Neural progenitor cell (in vitro differentiated cells): ENCODE measurements around the gene RPH3AL. TPM values are rescaled to one million over a fixed set of nuclear protein-coding genes. Genes with fewer than 3 reads are reported as not detected.

Experiments used
- DNase-seq: peaks from one replicate; pipeline ENCODE4 v3.0.0-alpha.2; 2016; ENCODE audit warnings: low spot score
- H2AFZ ChIP-seq: fragments of 200-600 bp; sonication (generic); replicated peaks from 2 replicates; pipeline ENCODE4 v1.6.1; 2016; ENCODE audit warnings: antibody characterized with exemption
- H3F3A ChIP-seq: fragments of 200-600 bp; sonication (generic); 2 replicates; pipeline ENCODE4 v1.6.1; 2016; ENCODE audit warnings: antibody characterized with exemption, low read depth
- H3K27ac ChIP-seq: fragments of 200-600 bp; sonication (generic); 2 replicates; pipeline ENCODE4 v1.5.1; 2016; ENCODE audit warnings: mild to moderate bottlenecking
- H3K27me3 ChIP-seq: fragments of 200-600 bp; sonication (generic); 2 replicates; pipeline ENCODE4 v1.6.1; 2016; ENCODE audit warnings: mild to moderate bottlenecking, moderate library complexity
- H3K36me3 ChIP-seq: fragments of 200-600 bp; sonication (generic); 2 replicates; pipeline ENCODE4 v1.5.1; 2016
- H3K4me1 ChIP-seq: fragments of 200-600 bp; sonication (generic); 2 replicates; pipeline ENCODE4 v1.6.1; 2016; ENCODE audit warnings: mixed run types
- H3K4me2 ChIP-seq: fragments of 200-600 bp; sonication (generic); 2 replicates; pipeline ENCODE4 v1.6.1; 2016
- H3K4me3 ChIP-seq: fragments of 200-600 bp; sonication (generic); 2 replicates; pipeline ENCODE4 v1.5.1; 2016
- H3K79me2 ChIP-seq: fragments of 200-600 bp; sonication (generic); 2 replicates; pipeline ENCODE4 v1.6.1; 2016; ENCODE audit warnings: low read depth
- H3K9ac ChIP-seq: fragments of 200-600 bp; sonication (generic); 2 replicates; pipeline ENCODE4 v1.6.1; 2016
- H3K9me3 ChIP-seq: fragments of 200-600 bp; sonication (generic); 2 replicates; pipeline ENCODE4 v1.5.1; 2016; ENCODE audit warnings: low read depth
- H4K20me1 ChIP-seq: fragments of 200-600 bp; sonication (generic); 2 replicates; pipeline ENCODE4 v1.6.1; 2016; ENCODE audit warnings: low read depth
- H3K27ac Mint-ChIP-seq: 3 replicates; pipeline ENCODE4 v1.8.0; 2021; ENCODE audit warnings: mixed read lengths
- H3K27me3 Mint-ChIP-seq: 2 replicates; pipeline ENCODE4 v1.8.0; 2022; ENCODE audit warnings: low read depth, mild to moderate bottlenecking, inconsistent platforms, moderate library complexity, mixed read lengths; ENCODE audit not compliant: insufficient read depth
- H3K36me3 Mint-ChIP-seq: 3 replicates; pipeline ENCODE4 v1.8.0; 2021; ENCODE audit warnings: mixed read lengths
- H3K4me1 Mint-ChIP-seq: 3 replicates; pipeline ENCODE4 v1.8.0; 2021; ENCODE audit warnings: mixed read lengths
- H3K4me3 Mint-ChIP-seq: 3 replicates; pipeline ENCODE4 v1.8.0; 2021; ENCODE audit warnings: mild to moderate bottlenecking, moderate library complexity, mixed read lengths
- H3K9me3 Mint-ChIP-seq: 3 replicates; pipeline ENCODE4 v1.8.0; 2020; ENCODE audit warnings: mixed read lengths
- EZH2 ChIP-seq: fragments of 200-600 bp; sonication (generic); IDR thresholded peaks from 2 replicates; pipeline ENCODE4 v1.6.1; 2017; ENCODE audit warnings: antibody characterized with exemption, mild to moderate bottlenecking, moderate library complexity
- EZH2phosphoT487 ChIP-seq: fragments of 200-600 bp; sonication (generic); IDR thresholded peaks from 2 replicates; pipeline ENCODE4 v1.6.1; 2017; ENCODE audit warnings: antibody characterized with exemption
- total RNA-seq: library from RNA; depleted of rRNA; stranded (reverse); fragments of >200 nt; gene quantifications from 2 replicates; pipeline ENCODE4 v1.2.3, GENCODE V29; 2015; ENCODE audit warnings: low replicate concordance
- TF ChIP-seq, protein P1 (sequence below): fragments of 200-600 bp; sonication (generic); IDR thresholded peaks from 2 replicates; pipeline ENCODE4 v1.5.1; 2017; ENCODE audit warnings: antibody characterized with exemption, mild to moderate bottlenecking

The RPH3AL gene
- total RNA-seq, 1 donor from 2014 or later, result 7.5 TPM

DNA sequence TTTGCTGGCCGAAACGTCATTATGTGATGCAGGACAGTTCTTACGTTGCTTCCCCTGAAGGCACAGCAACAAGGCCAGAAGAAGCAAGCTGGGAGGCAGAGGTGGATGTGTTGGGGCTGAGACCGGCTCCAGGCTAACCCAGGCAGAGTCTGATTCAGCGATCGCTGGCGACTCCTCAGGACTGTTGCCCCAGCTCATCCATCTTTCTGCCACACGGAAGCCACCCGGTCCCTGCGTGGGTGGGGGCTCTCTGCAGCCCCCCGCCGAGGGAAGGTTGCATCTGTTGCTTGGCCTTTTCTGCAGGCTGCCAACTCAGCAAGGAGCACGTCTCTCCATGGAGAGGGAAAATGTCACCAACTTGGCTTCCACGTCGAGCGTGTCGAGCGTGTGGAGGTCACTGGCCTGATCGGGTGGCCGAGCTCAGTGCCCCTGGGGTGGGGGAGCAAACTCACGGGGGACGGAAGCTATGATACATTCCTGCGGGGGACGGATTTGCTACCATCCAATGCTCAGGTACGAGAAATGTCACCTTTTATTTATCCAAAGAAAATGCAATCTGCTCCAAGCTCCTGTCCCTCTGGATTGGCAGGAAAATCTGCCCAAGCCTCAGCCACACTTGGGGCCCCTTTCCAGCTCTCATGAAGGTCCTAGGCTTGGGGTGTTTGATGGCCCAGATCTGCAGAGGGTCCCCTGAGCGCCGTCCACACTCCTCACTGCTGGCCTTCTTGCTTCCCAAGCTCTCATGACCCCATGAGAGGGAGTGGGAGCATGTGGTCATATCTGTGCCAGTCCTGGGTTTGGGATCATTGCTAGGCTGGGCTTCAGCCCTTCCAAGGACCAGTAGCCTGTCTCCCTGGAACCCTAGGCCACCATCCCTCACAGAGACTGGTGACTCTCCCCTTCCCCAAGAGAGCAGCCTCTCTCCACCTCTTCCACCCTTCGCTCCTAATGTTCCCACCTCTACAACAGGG, 69.4 kb downstream of the RPH3AL start:
- no peaks in the 10 kb centered on the region for H3K36me3 ChIP-seq
- H2AFZ ChIP-seq, result no peak overlapping the region
- H3K27me3 Mint-ChIP-seq, result peaks cover 6% of the 10 kb centered on the region
- no peak overlapping the region for H3K4me2 ChIP-seq
- no peak for DNase-seq
- H3K27ac ChIP-seq, result no peak overlapping the region
- H3F3A ChIP-seq, result no peaks in the 10 kb centered on the region
- H3K9me3 Mint-ChIP-seq, result peaks cover 16% of the 10 kb centered on the region
- H3K79me2 ChIP-seq, result no peaks in the 10 kb centered on the region
- peaks cover 3% of the 10 kb centered on the region for H3K4me1 Mint-ChIP-seq
- H3K27me3 ChIP-seq, result no peaks in the 10 kb centered on the region
- H3K9me3 ChIP-seq, result no peaks in the 10 kb centered on the region
- H3K4me3 Mint-ChIP-seq, result no peak overlapping the region
- TF ChIP-seq EZH2phosphoT487, result no peak
- no peak for TF ChIP-seq EZH2
- TF ChIP-seq, protein P1, sequence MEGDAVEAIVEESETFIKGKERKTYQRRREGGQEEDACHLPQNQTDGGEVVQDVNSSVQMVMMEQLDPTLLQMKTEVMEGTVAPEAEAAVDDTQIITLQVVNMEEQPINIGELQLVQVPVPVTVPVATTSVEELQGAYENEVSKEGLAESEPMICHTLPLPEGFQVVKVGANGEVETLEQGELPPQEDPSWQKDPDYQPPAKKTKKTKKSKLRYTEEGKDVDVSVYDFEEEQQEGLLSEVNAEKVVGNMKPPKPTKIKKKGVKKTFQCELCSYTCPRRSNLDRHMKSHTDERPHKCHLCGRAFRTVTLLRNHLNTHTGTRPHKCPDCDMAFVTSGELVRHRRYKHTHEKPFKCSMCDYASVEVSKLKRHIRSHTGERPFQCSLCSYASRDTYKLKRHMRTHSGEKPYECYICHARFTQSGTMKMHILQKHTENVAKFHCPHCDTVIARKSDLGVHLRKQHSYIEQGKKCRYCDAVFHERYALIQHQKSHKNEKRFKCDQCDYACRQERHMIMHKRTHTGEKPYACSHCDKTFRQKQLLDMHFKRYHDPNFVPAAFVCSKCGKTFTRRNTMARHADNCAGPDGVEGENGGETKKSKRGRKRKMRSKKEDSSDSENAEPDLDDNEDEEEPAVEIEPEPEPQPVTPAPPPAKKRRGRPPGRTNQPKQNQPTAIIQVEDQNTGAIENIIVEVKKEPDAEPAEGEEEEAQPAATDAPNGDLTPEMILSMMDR, result no peak
- no peaks in the 10 kb centered on the region for H4K20me1 ChIP-seq
- no peak overlapping the region for H3K4me3 ChIP-seq
- no peak overlapping the region for H3K9ac ChIP-seq
- H3K36me3 Mint-ChIP-seq, result peaks cover 2% of the 10 kb centered on the region
- H3K27ac Mint-ChIP-seq, result peak overlapping the region; percentile 9
- no peaks in the 10 kb centered on the region for H3K4me1 ChIP-seq

DNA sequence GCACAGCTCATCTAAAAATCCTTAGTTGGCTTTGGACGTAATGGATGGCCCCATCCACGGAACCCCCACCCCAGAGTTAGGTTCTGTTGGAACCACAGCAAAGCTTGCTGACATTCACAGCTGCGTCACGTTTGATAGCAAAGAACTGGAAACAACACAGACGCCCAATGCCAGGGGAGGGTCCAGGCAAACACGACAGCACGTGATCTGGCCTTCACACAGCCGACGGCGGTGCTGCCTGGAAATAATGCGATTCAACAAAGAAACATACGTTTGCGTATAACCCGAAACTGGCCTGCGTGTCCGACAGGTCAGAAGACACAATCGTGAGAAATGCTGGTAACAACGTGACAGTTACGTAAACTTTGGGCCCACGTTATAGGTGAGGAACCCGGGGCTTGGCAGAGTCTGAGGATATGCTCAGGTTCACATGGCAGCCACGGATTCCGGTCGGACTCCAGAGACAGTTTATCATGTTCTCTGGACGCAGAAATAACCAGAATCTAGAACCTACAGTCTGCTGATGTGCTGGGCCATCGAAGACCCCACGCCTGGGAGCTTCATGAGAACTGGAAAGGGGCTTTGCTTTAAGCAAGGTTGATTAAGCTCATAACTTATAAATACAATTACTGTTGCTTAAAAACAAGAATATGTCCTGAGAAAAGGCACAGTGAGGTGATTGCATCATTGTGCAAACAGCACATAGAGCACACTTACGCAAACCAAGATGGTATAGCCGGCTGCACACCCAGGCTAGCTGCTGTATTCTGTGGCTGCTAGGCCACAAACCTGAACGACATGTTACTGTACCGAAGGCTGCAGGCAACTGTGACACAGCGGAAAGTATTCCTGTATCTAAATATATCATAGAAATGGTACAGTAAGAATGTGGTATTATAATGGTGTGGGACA, 70.4 kb downstream of the RPH3AL start:
- H2AFZ ChIP-seq, result no peak overlapping the region
- no peaks in the 10 kb centered on the region for H3K36me3 ChIP-seq
- no peaks in the 10 kb centered on the region for H3F3A ChIP-seq
- no peak overlapping the region for H3K9ac ChIP-seq
- no peak overlapping the region for H3K4me3 Mint-ChIP-seq
- peaks cover 2% of the 10 kb centered on the region for H3K36me3 Mint-ChIP-seq
- no peaks in the 10 kb centered on the region for H4K20me1 ChIP-seq
- H3K79me2 ChIP-seq, result no peaks in the 10 kb centered on the region
- H3K27ac ChIP-seq, result no peak overlapping the region
- no peak overlapping the region for H3K4me2 ChIP-seq
- H3K9me3 ChIP-seq, result no peaks in the 10 kb centered on the region
- no peaks in the 10 kb centered on the region for H3K27me3 ChIP-seq
- H3K27ac Mint-ChIP-seq, result peak overlapping the region; percentile 37
- H3K4me1 ChIP-seq, result no peaks in the 10 kb centered on the region
- H3K4me1 Mint-ChIP-seq, result peaks cover 3% of the 10 kb centered on the region
- H3K4me3 ChIP-seq, result no peak overlapping the region
- peaks cover 16% of the 10 kb centered on the region for H3K9me3 Mint-ChIP-seq
- TF ChIP-seq EZH2, result no peak
- no peak for TF ChIP-seq EZH2phosphoT487
- TF ChIP-seq, protein P1, result no peak
- no peak for DNase-seq
- H3K27me3 Mint-ChIP-seq, result peaks cover 8% of the 10 kb centered on the region

- no peaks in the 10 kb centered on the region for H3K27me3 ChIP-seq
- H3K9me3 Mint-ChIP-seq, result peaks cover 16% of the 10 kb centered on the region
- H3K79me2 ChIP-seq, result no peaks in the 10 kb centered on the region
- no peak overlapping the region for H2AFZ ChIP-seq
- DNase-seq, result no peak
- H4K20me1 ChIP-seq, result no peaks in the 10 kb centered on the region
- no peaks in the 10 kb centered on the region for H3K4me1 ChIP-seq
- no peaks in the 10 kb centered on the region for H3K36me3 ChIP-seq
- no peak overlapping the region for H3K27ac ChIP-seq
- H3K27me3 Mint-ChIP-seq, result peaks cover 8% of the 10 kb centered on the region
- no peak overlapping the region for H3K4me2 ChIP-seq
- no peak overlapping the region for H3K9ac ChIP-seq
- H3K9me3 ChIP-seq, result no peaks in the 10 kb centered on the region
- no peak for TF ChIP-seq EZH2
- TF ChIP-seq EZH2phosphoT487, result no peak
- TF ChIP-seq, protein P1, result no peak
- H3K4me3 Mint-ChIP-seq, result no peak overlapping the region
- peaks cover 2% of the 10 kb centered on the region for H3K4me1 Mint-ChIP-seq
- H3K36me3 Mint-ChIP-seq, result peaks cover 2% of the 10 kb centered on the region
- no peaks in the 10 kb centered on the region for H3F3A ChIP-seq
- H3K27ac Mint-ChIP-seq, result peak overlapping the region; percentile 37
- no peak overlapping the region for H3K4me3 ChIP-seq
These were observed 71.1 kb downstream of the RPH3AL start for GRCh38 chr17:281365-281999.
